ENCODE measurements around the gene PPIL1.

GRCh38 chr6:36885461-36886401 is 11.1 kb upstream of the PPIL1 start, which contains the start of gene C6orf89:
- TF ChIP-seq CTCF (IDR thresholded peaks at IDR 0.05) (peak in 1 of 3 donors; percentile 90), POLR2A (IDR thresholded peaks at IDR 0.05) (peak in 1 of 2 donors; percentile 53)

Measured in lower leg skin (tissue), 3 donors.